HepG2 (cell line): Measurements from ENCODE around the gene NPPC. TPM values are rescaled to one million over a fixed set of nuclear protein-coding genes. Genes with fewer than 3 reads are reported as not detected.

Experiments
- ARNTL ChIP-seq: sonication (generic); formaldehyde crosslinking; IDR thresholded peaks from 2 replicates; pipeline ENCODE4 v1.4.0; 2020; ENCODE audit warnings: mild to moderate bottlenecking, missing genetic modification reagents
- CREBL2 ChIP-seq: sonication (generic); formaldehyde crosslinking; IDR thresholded peaks from 2 replicates; pipeline ENCODE4 v1.8.1; 2023; ENCODE audit warnings: missing genetic modification reagents, mild to moderate bottlenecking, borderline replicate concordance
- ELF1 ChIP-seq: sonication (generic); formaldehyde crosslinking; IDR thresholded peaks from 2 replicates; pipeline ENCODE4 v1.4.0; 2020; ENCODE audit warnings: missing genetic modification reagents
- GMEB2 ChIP-seq: IDR thresholded peaks from 2 replicates; pipeline ENCODE4 v1.6.1; 2016; ENCODE audit warnings: missing biosample characterization, missing genetic modification reagents, low read depth
- HMGXB3 ChIP-seq: sonication (generic); formaldehyde crosslinking; IDR thresholded peaks from 2 replicates; pipeline ENCODE4 v1.4.0; 2020; ENCODE audit warnings: missing genetic modification reagents, borderline replicate concordance
- KLF12 ChIP-seq: sonication (generic); formaldehyde crosslinking; IDR thresholded peaks from 2 replicates; pipeline ENCODE4 v1.4.0; 2020; ENCODE audit warnings: missing genetic modification reagents, borderline replicate concordance
- KLF9 ChIP-seq: IDR thresholded peaks from 2 replicates; pipeline ENCODE4 v1.6.1; 2016; ENCODE audit warnings: low read depth
- MAX ChIP-seq: IDR thresholded peaks from 2 replicates; pipeline ENCODE4 v1.6.1; 2012; ENCODE audit warnings: inconsistent platforms
- MEF2D ChIP-seq: sonication (generic); formaldehyde crosslinking; IDR thresholded peaks from 2 replicates; pipeline ENCODE4 v1.5.1; 2020; ENCODE audit warnings: mild to moderate bottlenecking, missing genetic modification reagents
- MTA3 ChIP-seq: sonication (generic); formaldehyde crosslinking; IDR thresholded peaks from 2 replicates; pipeline ENCODE4 v1.4.0; 2020; ENCODE audit warnings: missing genetic modification reagents
- NR3C1 ChIP-seq: sonication (generic); formaldehyde crosslinking; IDR thresholded peaks from 2 replicates; pipeline ENCODE4 v1.4.0; 2020; ENCODE audit warnings: missing genetic modification reagents
- SNAPC5 ChIP-seq: sonication (generic); formaldehyde crosslinking; IDR thresholded peaks from 2 replicates; pipeline ENCODE4 v1.8.1; 2023; ENCODE audit warnings: mild to moderate bottlenecking, missing genetic modification reagents, borderline replicate concordance
- TAF15 ChIP-seq: fragments of 200-400 bp; formaldehyde crosslinking; IDR thresholded peaks from one replicate; pipeline ENCODE4 v1.6.1; 2018; ENCODE audit warnings: mild to moderate bottlenecking, low read depth, low read length; ENCODE audit not compliant: poor library complexity, severe bottlenecking
- YEATS4 ChIP-seq: sonication (generic); formaldehyde crosslinking; IDR thresholded peaks from 2 replicates; pipeline ENCODE4 v1.4.0; 2020; ENCODE audit warnings: missing genetic modification reagents, borderline replicate concordance
- ZNF646 ChIP-seq: sonication (generic); formaldehyde crosslinking; IDR thresholded peaks from 2 replicates; pipeline ENCODE4 v1.9.0; 2021; ENCODE audit warnings: mild to moderate bottlenecking, missing genetic modification reagents
- polyA plus RNA-seq, 8 experiments: library from polyadenylated mRNA; depleted of rRNA in 3 of 8; stranded (reverse) in 7 of 8; unstranded in 1 of 8; fragments of >200 nt; fragmentation: Illumina TruSeq in 4 of 8; extraction: Trizol in 4 of 8; gene quantifications; 2 replicates each; pipeline versions ENCODE4 v1.2.1 to v1.2.3, GENCODE V29; 2011 to 2016; ENCODE audit warnings: low read depth in 4 of 8, missing spikeins in 1 of 8, mixed read lengths in 1 of 8; ENCODE audit not compliant: insufficient read depth in 1 of 8
- total RNA-seq, 5 experiments: library from RNA; depleted of rRNA; stranded (reverse); fragments of >200 nt; fragmentation: Illumina TruSeq; extraction: Trizol; gene quantifications; 2 replicates each; pipeline ENCODE4 v1.2.3, GENCODE V29; 2016; ENCODE audit warnings: low read depth in 1 of 5

The NPPC gene
- total and polyA plus RNA-seq, 2 of the 13 experiments (the other 11 are each of a cell fraction or from before 2014, with no cell fraction given): 0.11 TPM; not detected in 1

- TF ChIP-seq CREBL2 (CRISPR knock-in tag): no peak; the same call in none of the 2 replicates
- no peak for TF ChIP-seq KLF9 (CRISPR knock-in tag)
- TF ChIP-seq MTA3 (CRISPR knock-in tag): no peak
- TF ChIP-seq YEATS4: peak; percentile 96; the same call in 1 of the 2 replicates
- peak; percentile 65; the same call in 1 of the 2 replicates for TF ChIP-seq MEF2D (CRISPR knock-in tag)
- peak; percentile 80 for TF ChIP-seq TAF15
- peak; percentile 83 for TF ChIP-seq MAX
- no peak for TF ChIP-seq NR3C1 (CRISPR knock-in tag)
- TF ChIP-seq ZNF646: 0 out of 2 replicates have a peak, but pooled peaks have one; percentile 63
- TF ChIP-seq ARNTL (CRISPR knock-in tag): peak; percentile 60
- peak; percentile 95 for TF ChIP-seq KLF12
- TF ChIP-seq GMEB2 (CRISPR knock-in tag): 0 out of 2 replicates have a peak, but pooled peaks have one; percentile 52
- TF ChIP-seq HMGXB3 (CRISPR knock-in tag): no peak; the same call in 1 of the 2 replicates
- TF ChIP-seq ELF1 (CRISPR knock-in tag): peak; percentile 92
- peak; percentile 80; the same call in 1 of the 2 replicates for TF ChIP-seq SNAPC5 (CRISPR knock-in tag)
Measured at GRCh38 chr2:231961349-231962166, 35.4 kb upstream of the NPPC start, which contains the start of gene DIS3L2 (continued).
